GM12864 (cell line): Measurements from ENCODE around the gene SLC36A3.
A peak's percentile ranks its signal among the peaks of the same experiment; 100 is the strongest.

ENCODE experiments used
- DNase-seq: peaks from one replicate; pipeline ENCODE4 v3.0.0-alpha.2; 2011; ENCODE audit warnings: low read depth
- H3K4me3 ChIP-seq: 2 replicates; pipeline ENCODE4 v1.5.1; 2011; ENCODE audit warnings: mild to moderate bottlenecking, low read depth, low read length, control low read depth
- TF ChIP-seq, protein P1 (sequence below): IDR thresholded peaks from 2 replicates; pipeline ENCODE4 v1.5.1; 2011; ENCODE audit warnings: low read depth, mild to moderate bottlenecking, moderate library complexity, low read length, control low read depth, inconsistent platforms; ENCODE audit errors: missing control alignments

Gene SLC36A3

GRCh38 chr5:151270599-151270998 is 33.0 kb downstream of the SLC36A3 start:
- TF ChIP-seq, protein P1, sequence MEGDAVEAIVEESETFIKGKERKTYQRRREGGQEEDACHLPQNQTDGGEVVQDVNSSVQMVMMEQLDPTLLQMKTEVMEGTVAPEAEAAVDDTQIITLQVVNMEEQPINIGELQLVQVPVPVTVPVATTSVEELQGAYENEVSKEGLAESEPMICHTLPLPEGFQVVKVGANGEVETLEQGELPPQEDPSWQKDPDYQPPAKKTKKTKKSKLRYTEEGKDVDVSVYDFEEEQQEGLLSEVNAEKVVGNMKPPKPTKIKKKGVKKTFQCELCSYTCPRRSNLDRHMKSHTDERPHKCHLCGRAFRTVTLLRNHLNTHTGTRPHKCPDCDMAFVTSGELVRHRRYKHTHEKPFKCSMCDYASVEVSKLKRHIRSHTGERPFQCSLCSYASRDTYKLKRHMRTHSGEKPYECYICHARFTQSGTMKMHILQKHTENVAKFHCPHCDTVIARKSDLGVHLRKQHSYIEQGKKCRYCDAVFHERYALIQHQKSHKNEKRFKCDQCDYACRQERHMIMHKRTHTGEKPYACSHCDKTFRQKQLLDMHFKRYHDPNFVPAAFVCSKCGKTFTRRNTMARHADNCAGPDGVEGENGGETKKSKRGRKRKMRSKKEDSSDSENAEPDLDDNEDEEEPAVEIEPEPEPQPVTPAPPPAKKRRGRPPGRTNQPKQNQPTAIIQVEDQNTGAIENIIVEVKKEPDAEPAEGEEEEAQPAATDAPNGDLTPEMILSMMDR, result no peak
- peak; percentile 62 for DNase-seq
- H3K4me3 ChIP-seq, result no peak overlapping the region

DNA sequence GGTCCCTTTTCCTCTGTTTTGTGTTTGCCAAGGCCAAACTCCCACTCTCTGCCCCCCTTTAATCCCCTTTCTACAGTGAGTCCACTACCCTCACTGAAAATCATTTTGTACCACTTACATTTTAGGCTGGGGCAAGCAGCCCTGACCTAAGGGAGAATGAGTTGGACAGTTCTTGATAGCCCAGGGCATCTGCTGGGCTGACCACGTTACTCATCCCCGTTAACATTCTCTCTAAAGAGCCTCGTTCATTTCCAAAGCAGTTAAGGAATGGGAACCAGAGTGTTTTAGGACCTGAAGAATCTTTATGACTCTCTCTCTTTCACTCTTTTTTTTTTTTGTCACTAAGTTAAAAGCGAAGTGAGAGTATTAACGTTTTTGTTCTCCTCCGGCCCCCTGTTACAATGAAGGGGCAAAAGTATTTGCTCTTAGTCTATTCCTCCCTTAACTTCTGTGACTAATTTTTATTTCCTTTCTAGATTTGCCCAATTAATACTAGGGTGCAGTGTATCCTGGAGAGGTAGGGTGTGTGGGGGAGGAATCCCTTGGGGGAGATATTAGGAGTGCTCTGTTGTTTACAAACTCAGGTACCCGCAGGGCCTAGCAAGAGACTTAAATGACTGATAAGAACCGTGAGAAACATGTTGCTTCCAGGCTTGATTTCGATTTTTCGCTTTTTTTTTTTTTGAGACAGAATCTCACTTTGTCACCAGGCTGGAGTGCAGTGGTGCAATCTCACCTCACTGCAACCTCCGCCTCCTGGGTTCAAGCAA is 35.9 kb downstream of the SLC36A3 start:
- no peak overlapping the region for H3K4me3 ChIP-seq
- TF ChIP-seq, protein P1, result no peak
- no peak for DNase-seq

DNA sequence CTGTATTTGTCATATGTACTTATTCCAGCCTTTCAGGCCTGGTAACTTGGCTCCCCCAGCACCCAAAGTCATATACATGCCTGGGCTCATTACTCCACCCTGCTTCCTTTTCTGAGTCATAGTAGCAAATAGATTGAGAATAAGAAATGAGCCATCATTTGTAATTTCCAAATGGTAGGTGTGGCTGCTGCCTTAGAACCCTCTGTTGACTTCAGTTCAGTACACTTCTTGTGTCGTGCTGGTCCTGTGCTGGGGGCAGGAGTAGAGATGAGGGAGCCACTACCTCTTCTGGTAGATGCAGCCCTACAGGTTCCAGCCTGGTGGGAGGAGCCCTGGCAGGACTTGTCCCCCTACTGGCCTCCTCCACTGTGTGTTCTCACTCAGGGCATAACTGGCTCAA is 39.5 kb downstream of the SLC36A3 start:
- TF ChIP-seq, protein P1, result no peak
- no peak overlapping the region for H3K4me3 ChIP-seq
- no peak for DNase-seq

DNA sequence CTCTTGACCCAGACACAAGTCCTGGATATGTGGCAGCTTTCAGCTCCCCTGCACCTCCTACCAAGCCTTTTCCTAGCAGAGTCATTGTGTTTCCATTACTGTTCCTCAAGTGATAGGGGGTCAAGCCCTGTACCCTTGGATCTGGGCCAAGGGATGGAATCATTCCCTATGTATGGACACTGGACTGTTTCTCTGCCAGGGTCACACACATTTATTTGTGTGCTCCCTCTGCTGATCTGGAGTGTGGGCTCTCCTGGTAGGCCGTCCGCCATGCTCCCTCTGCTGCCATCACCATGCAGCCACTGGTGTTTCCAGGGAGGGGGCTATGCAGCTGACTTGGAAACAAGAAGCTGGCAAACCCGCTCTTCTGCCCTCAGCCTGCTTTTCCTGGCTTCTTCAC is 41.0 kb downstream of the SLC36A3 start:
- TF ChIP-seq, protein P1, result no peak

DNA sequence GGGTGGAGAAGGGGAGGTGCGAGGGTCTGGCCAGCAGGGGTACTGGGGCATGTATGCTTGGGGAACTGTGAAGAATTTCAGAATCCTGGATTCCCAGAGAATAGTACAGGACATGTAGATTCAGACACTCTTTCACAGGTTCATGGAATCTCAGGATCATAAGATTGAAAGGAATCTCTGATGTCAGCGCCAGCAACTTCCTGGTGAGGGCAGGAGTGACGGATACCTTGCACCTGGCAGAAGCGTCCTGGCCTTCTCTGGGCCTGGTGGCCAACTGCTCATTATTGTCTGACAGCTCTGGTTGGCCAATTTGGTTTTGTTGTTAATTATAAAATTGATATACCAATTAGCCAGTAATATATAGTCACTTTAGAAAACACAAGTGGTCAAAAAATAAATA is 43.6 kb downstream of the SLC36A3 start:
- no peak overlapping the region for H3K4me3 ChIP-seq
- TF ChIP-seq, protein P1, result no peak
- no peak for DNase-seq

More for the DNA sequence above, 41.0 kb downstream of the SLC36A3 start:
- no peak for DNase-seq
- no peak overlapping the region for H3K4me3 ChIP-seq

DNA sequence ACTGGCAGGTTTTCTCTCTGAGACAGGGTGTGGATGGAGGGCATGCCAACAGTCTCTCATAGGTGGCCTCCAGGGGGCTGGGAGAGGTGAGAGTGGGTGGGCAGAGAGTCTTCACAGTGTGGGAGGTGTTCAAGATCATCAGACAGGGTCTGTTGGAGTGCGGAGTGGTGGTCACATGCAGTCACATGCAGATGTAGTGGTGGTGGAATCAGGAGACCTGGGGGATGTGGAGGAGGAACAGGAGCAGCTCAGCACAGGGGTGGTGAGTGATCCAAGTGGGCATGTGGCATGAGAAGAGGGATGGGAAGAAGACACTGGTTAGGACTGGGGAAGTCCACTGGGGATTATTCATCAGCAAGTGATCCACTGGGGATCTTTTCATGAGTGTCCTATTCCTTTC is 44.8 kb downstream of the SLC36A3 start:
- no peak for DNase-seq
- TF ChIP-seq, protein P1, result no peak
- H3K4me3 ChIP-seq, result no peak overlapping the region

DNA sequence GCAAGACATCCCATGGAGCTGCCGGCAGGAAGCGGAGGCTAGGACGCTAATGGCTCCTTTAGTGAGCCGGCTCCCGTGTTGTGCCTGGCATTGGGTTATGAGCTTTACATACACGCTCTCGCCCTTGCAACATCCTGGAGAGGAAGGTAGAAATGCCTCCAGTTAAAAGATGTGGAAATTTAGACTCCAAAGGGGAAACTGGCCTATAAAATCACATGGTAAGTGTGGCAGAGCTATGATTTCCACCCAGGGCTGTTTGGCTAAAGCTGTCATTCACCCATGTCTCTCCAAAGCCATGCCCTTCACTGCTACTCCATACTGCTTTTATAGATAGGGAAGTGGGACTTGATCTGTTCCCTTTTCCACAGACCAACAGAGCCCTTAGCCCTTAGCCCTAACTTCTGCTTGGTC is 45.4 kb downstream of the SLC36A3 start:
- TF ChIP-seq, protein P1, result no peak
- DNase-seq, result no peak
- H3K4me3 ChIP-seq, result no peak overlapping the region
